GM12878 (cell line): ENCODE measurements around the gene BTBD1. TPM values are rescaled to one million over a fixed set of nuclear protein-coding genes. Genes with fewer than 3 reads are reported as not detected.

Experiments
- ATAC-seq: fragments of 200-7000 bp; cut with Tn5 transposase; 3 replicates; pipeline ENCODE4 v1.9.1; 2020; ENCODE audit warnings: mild to moderate bottlenecking, moderate library complexity
- BruUV-seq: library from RNA; stranded (reverse); fragments of 400-500 nt; replicated peaks from 2 replicates; lab custom pipeline; 2021; lab: Mats Ljungman, UMichigan
- CTCF ChIA-PET: fragments of 300-600 bp; sonication (Branson Sonifier 250); formaldehyde crosslinking; extraction: SDS; loops from one replicate; lab custom pipeline; 2021; ENCODE audit warnings: inconsistent platforms; lab: Yijun Ruan, JAX
- POLR2A ChIA-PET: fragments of 350-600 bp; formaldehyde crosslinking; extraction: SDS; loops from one replicate; lab custom pipeline; 2021; ENCODE audit warnings: inconsistent platforms; lab: Charles Lee
- RAD21 ChIA-PET: fragments of 300-600 bp; sonication (Branson Sonifier 250); formaldehyde crosslinking; loops from one replicate; lab custom pipeline; 2023; ENCODE audit warnings: antibody characterized with exemption; ENCODE audit not compliant: unreplicated experiment; lab: Charles Lee
- SMC1A ChIA-PET: fragments of 300-600 bp; sonication (Branson Sonifier 250); formaldehyde crosslinking; loops from one replicate; lab custom pipeline; 2023; ENCODE audit not compliant: unreplicated experiment, uncharacterized antibody; lab: Charles Lee
- DNase-seq: peaks from one replicate; pipeline ENCODE4 v3.0.0-alpha.2; 2011; ENCODE audit warnings: low read depth, low spot score
- FAIRE-seq: peaks from 3 replicates; lab custom pipeline; 2011; peaks lifted over from hg19 to GRCh38; lab: Jason Lieb, UNC
- H2AFZ ChIP-seq: 2 replicates; pipeline ENCODE4 v1.6.0; 2011; ENCODE audit warnings: low read depth, low read length, control low read depth; ENCODE audit not compliant: control insufficient read depth
- H3K27ac ChIP-seq: 2 replicates; pipeline ENCODE4 v1.5.1; 2011; ENCODE audit warnings: control low read depth; ENCODE audit not compliant: control insufficient read depth, insufficient read depth
- H3K27me3 ChIP-seq, 2 experiments: replicated peaks in 1 of 2; 2 replicates each; pipeline versions ENCODE4 v1.6.0 to v1.6.1; 2011; ENCODE audit warnings: low read length in 1 of 2; ENCODE audit not compliant: control insufficient read depth in 2 of 2, insufficient read depth in 2 of 2
- H3K36me3 ChIP-seq, 2 experiments: 2 replicates each; pipeline ENCODE4 v1.5.1; 2011; ENCODE audit warnings: low read length in 1 of 2; ENCODE audit not compliant: control insufficient read depth in 2 of 2, insufficient read depth in 2 of 2
- H3K4me1 ChIP-seq: 2 replicates; pipeline ENCODE4 v1.6.1; 2011; ENCODE audit warnings: mild to moderate bottlenecking, low read length, moderate library complexity, mixed read lengths; ENCODE audit not compliant: control insufficient read depth, insufficient read depth
- H3K4me2 ChIP-seq: 2 replicates; pipeline ENCODE4 v1.6.0; 2011; ENCODE audit warnings: control low read depth; ENCODE audit not compliant: control insufficient read depth, insufficient read depth
- H3K4me3 ChIP-seq: fragments of 200-600 bp; sonication (generic); 2 replicates; pipeline ENCODE4 v1.5.1; 2016
- H3K79me2 ChIP-seq: 2 replicates; pipeline ENCODE4 v1.6.0; 2011; ENCODE audit warnings: low read length; ENCODE audit not compliant: control insufficient read depth, insufficient read depth
- H3K9ac ChIP-seq: 2 replicates; pipeline ENCODE4 v1.8.0; 2011; ENCODE audit warnings: low read length, control low read depth, mixed read lengths; ENCODE audit not compliant: control insufficient read depth, insufficient read depth
- H3K9me3 ChIP-seq: replicated peaks from 3 replicates; pipeline ENCODE4 v1.5.1; 2011; ENCODE audit warnings: mild to moderate bottlenecking, low read length; ENCODE audit not compliant: control insufficient read depth, insufficient read depth
- H4K20me1 ChIP-seq: 2 replicates; pipeline ENCODE4 v1.6.0; 2011; ENCODE audit not compliant: control insufficient read depth, insufficient read depth
- ATF2 ChIP-seq: IDR thresholded peaks from 2 replicates; pipeline ENCODE4 v1.6.1; 2012; ENCODE audit warnings: low read length, inconsistent platforms
- KLF5 ChIP-seq: fragments of 450-650 bp; IDR thresholded peaks from 2 replicates; pipeline ENCODE4 v1.6.1; 2014; ENCODE audit warnings: mild to moderate bottlenecking; ENCODE audit not compliant: partially characterized antibody
- NFYA ChIP-seq: IDR thresholded peaks from 2 replicates; pipeline ENCODE4 v1.6.1; 2011; ENCODE audit warnings: low read depth, mild to moderate bottlenecking, low read length, improper control_type of control experiment, borderline replicate concordance
- NR2C1 ChIP-seq: fragments of 450-650 bp; IDR thresholded peaks from 2 replicates; pipeline ENCODE4 v1.6.1; 2017; ENCODE audit warnings: antibody characterized with exemption, mild to moderate bottlenecking, moderate library complexity
- NR2C2 ChIP-seq: IDR thresholded peaks from 2 replicates; pipeline ENCODE4 v1.6.1; 2011; ENCODE audit warnings: borderline replicate concordance, low read depth; ENCODE audit not compliant: control insufficient read depth, insufficient read length
- NR2F1 ChIP-seq: fragments of 450-650 bp; conservative IDR thresholded peaks from 2 replicates; pipeline ENCODE4 v1.6.1; 2017; ENCODE audit warnings: mild to moderate bottlenecking
- POLR2A ChIP-seq: IDR thresholded peaks from 2 replicates; pipeline ENCODE4 v1.6.1; 2011; ENCODE audit warnings: low read depth, mild to moderate bottlenecking, low read length
- POLR2AphosphoS5 ChIP-seq: IDR thresholded peaks from 2 replicates; pipeline ENCODE4 v1.6.1; 2011; ENCODE audit warnings: mild to moderate bottlenecking, low read length, inconsistent platforms
- RUNX3 ChIP-seq: IDR thresholded peaks from 2 replicates; pipeline ENCODE4 v1.6.1; 2012; ENCODE audit warnings: low read length, inconsistent platforms
- YBX1 ChIP-seq: fragments of 450-650 bp; IDR thresholded peaks from 2 replicates; pipeline ENCODE4 v1.6.1; 2016; ENCODE audit warnings: antibody characterized with exemption
- ZNF207 ChIP-seq: fragments of 450-650 bp; IDR thresholded peaks from 2 replicates; pipeline ENCODE4 v1.6.1; 2014; ENCODE audit warnings: antibody characterized with exemption, mild to moderate bottlenecking, borderline replicate concordance
- ZNF24 ChIP-seq: fragments of 450-650 bp; IDR thresholded peaks from 2 replicates; pipeline ENCODE4 v1.6.1; 2017; ENCODE audit warnings: antibody characterized with exemption, mild to moderate bottlenecking
- WGBS: methylation state at CpG from one replicate; pipeline ENCODE4 v1.1.6; 2016; ENCODE audit warnings: low lambda C conversion rate; ENCODE audit not compliant: insufficient replicate concordance, insufficient coverage; ENCODE audit errors: missing lambda C conversion rate; 5-methylcytosine and 5-hydroxymethylcytosine counted together
- in situ Hi-C: fragments of 300-500 bp; cut with MboI; formaldehyde crosslinking; loops from 9 replicates; pipeline ENCODE4 v1.14.3; 2018; ENCODE audit warnings: mixed read lengths
- intact Hi-C: fragments of 100-400 bp; cut with micrococcal nuclease; formaldehyde crosslinking; loops from one replicate; pipeline ENCODE4 v1.14.2; 2022; ENCODE audit not compliant: unreplicated experiment
- polyA plus RNA-seq, 11 experiments: library from polyadenylated mRNA; depleted of rRNA in 4 of 11; unstranded in 6 of 11; stranded (reverse) in 5 of 11; fragments of >200 nt; fragmentation: Nextera tagmentation in 4 of 11; fragmentation: Illumina TruSeq in 1 of 11; extraction: Ambion mirVana in 4 of 11; extraction: Trizol in 1 of 11; gene quantifications; 1 replicate in 1 of 11; 2 replicates in 10 of 11; pipeline versions ENCODE4 v1.2.1 to v1.2.3, GENCODE V29; 2011 to 2016; ENCODE audit warnings: inconsistent platforms in 2 of 11, missing spikeins in 2 of 11, low read depth in 1 of 11
- total RNA-seq, 4 experiments: library from RNA; depleted of rRNA in 3 of 4; stranded (reverse); fragments of >200 nt in 3 of 4; fragmentation: Illumina TruSeq in 1 of 4; extraction: Trizol in 1 of 4; gene quantifications; 2 replicates each; pipeline versions ENCODE4 v1.2.1 to v1.2.3, GENCODE V29; 2013 to 2021

The BTBD1 gene
- total and polyA plus RNA-seq, 10 of the 15 experiments (the other 5 are each of a cell fraction or from before 2014, with no cell fraction given), result 17.5 to 90.4 (median 73.1) TPM

GRCh38 chr15:83112956-83113299 lies 45.9 kb upstream of the BTBD1 start:
- FAIRE-seq (no peak), ATAC-seq (no peak), DNase-seq (no peak)
- H3K4me1 ChIP-seq, result peaks cover 24% of the 10 kb centered on the region
- H3K4me2 ChIP-seq, result no peak overlapping the region
- H3K79me2 ChIP-seq, result no peaks in the 10 kb centered on the region; the same call in 1 of the 2 replicates
- no TSS peak for BruUV-seq
- H4K20me1 ChIP-seq, result no peaks in the 10 kb centered on the region
- RAD21 ChIA-PET, result no interaction called here
- CTCF ChIA-PET, result no interaction called here
- no peaks in the 10 kb centered on the region for H3K9me3 ChIP-seq
- no peaks in the 10 kb centered on the region for H3K27me3 ChIP-seq
- POLR2A ChIA-PET, result no interaction called here
- no peak overlapping the region for H3K9ac ChIP-seq
- TF ChIP-seq NR2F1 (peak; percentile 61), YBX1 (no peak), NR2C1 (peak; percentile 70), NR2C2 (peak; percentile 71)
- WGBS, result 8% methylated on average over 3 of the region's 3 CpGs
- no peak overlapping the region for H2AFZ ChIP-seq
- H3K4me3 ChIP-seq, result no peak overlapping the region
- H3K27ac ChIP-seq, result no peak overlapping the region
- in situ Hi-C loops (loop anchor here (5.0 kb wide), 1 partner anchor 49 kb away; no protein-coding TSS in a partner anchor), intact Hi-C loops (no loop called here)
- SMC1A ChIA-PET, result no interaction called here
- H3K36me3 ChIP-seq, result peaks cover 0 to 1% of the 10 kb centered on the region in 2 experiments; a peak in 2 of 4 replicates

DNA sequence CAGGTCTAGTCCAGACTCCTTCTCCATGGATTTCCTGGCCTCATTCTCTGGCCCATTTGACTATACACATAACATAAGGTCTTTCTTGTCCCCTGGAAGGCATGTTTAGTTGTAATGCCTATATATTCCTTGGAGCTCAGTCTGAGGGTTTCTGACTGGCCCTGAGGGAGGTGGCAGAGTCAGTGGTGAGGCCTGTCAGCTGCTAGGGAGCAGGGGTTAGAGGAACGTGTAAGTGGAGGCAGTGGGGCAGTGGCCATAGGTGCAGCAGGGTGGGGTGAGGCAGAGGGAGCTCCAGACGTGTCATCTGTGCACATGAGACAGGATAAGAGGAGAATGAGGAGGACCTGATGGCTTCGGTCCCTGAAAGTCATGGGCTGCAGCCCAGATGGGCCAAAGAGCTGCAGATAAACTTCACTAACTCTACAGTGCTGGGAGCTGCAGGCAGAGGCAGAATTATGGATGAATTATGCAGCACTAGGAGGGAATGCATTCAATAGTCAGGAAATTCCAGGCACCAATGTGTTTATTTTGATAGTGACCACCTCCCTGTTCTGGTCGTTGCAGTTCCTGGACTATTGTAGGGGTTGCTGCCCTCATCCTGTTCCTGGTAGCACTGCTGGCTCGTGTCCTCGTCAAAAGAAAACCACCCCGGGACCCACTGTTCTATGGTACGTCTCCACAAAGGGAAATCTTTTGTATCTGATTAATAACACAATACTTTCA lies 45.3 kb upstream of the BTBD1 start:
- Histone ChIP-seq H3K79me2 (no peaks in the 10 kb centered on the region; the same call in 1 of the 2 replicates), H3K36me3 (peaks cover 0 to 1% of the 10 kb centered on the region in 2 experiments; a peak in 2 of 4 replicates), H3K4me3 (no peak overlapping the region), H3K4me2 (no peak overlapping the region), H3K27ac (no peak overlapping the region), H3K9ac (no peak overlapping the region), H3K27me3 (no peaks in the 10 kb centered on the region), H4K20me1 (no peaks in the 10 kb centered on the region), H2AFZ (no peak overlapping the region), H3K4me1 (peaks cover 27% of the 10 kb centered on the region), H3K9me3 (no peaks in the 10 kb centered on the region)
- no TSS peak for BruUV-seq
- WGBS, result 59% methylated on average over 8 of the region's 8 CpGs
- no peak for ATAC-seq
- in situ Hi-C loops (loop anchor here (5.0 kb wide), 1 partner anchor 50 kb away; no protein-coding TSS in a partner anchor), intact Hi-C loops (no loop called here)
- ChIA-PET CTCF (no interaction called here), SMC1A (no interaction called here), POLR2A (no interaction called here), RAD21 (no interaction called here)
- no peak for DNase-seq
- FAIRE-seq, result no peak
- TF ChIP-seq POLR2AphosphoS5, result no peak
- no peak for TF ChIP-seq NR2F1
- no peak for TF ChIP-seq ZNF24
- no peak for TF ChIP-seq ZNF207
- no peak for TF ChIP-seq RUNX3
- no peak for TF ChIP-seq KLF5
- no peak for TF ChIP-seq NFYA
- TF ChIP-seq POLR2A, result no peak
- no peak for TF ChIP-seq ATF2
